Calu3 (cell line): ENCODE data around the gene RNASE12. TPM values are rescaled to one million over a fixed set of nuclear protein-coding genes. Genes with fewer than 3 reads are reported as not detected.
A peak's percentile ranks its signal among the peaks of the same experiment; 100 is the strongest.

Source experiments
- BruUV-seq: library from RNA; stranded (reverse); fragments of 400-500 nt; replicated peaks from 2 replicates; lab custom pipeline; 2021; lab: Mats Ljungman, UMichigan
- CTCF ChIA-PET: fragments of 300-600 bp; sonication (Branson Sonifier 250); formaldehyde crosslinking; loops from one replicate; lab custom pipeline; 2022; ENCODE audit warnings: antibody characterized with exemption; lab: Charles Lee
- DNase-seq: peaks from one replicate; pipeline ENCODE4 v3.0.0; 2022
- H3K27ac Mint-ChIP-seq: one replicate; pipeline ENCODE4 v1.8.0; 2022; ENCODE audit warnings: mixed read lengths; ENCODE audit not compliant: unreplicated experiment
- H3K27me3 Mint-ChIP-seq: one replicate; pipeline ENCODE4 v1.8.0; 2022; ENCODE audit warnings: mixed read lengths; ENCODE audit not compliant: unreplicated experiment
- H3K36me3 Mint-ChIP-seq: one replicate; pipeline ENCODE4 v1.8.0; 2022; ENCODE audit warnings: mild to moderate bottlenecking, moderate library complexity, mixed read lengths; ENCODE audit not compliant: insufficient read depth, unreplicated experiment
- H3K4me1 Mint-ChIP-seq: one replicate; pipeline ENCODE4 v1.8.0; 2022; ENCODE audit warnings: mild to moderate bottlenecking, low read depth, mixed read lengths; ENCODE audit not compliant: unreplicated experiment
- H3K4me3 Mint-ChIP-seq: one replicate; pipeline ENCODE4 v1.8.0; 2022; ENCODE audit warnings: mild to moderate bottlenecking, low read depth, moderate library complexity, mixed read lengths; ENCODE audit not compliant: unreplicated experiment
- H3K9me3 Mint-ChIP-seq: one replicate; pipeline ENCODE4 v1.8.0; 2022; ENCODE audit warnings: low read depth, mixed read lengths; ENCODE audit not compliant: unreplicated experiment
- intact Hi-C: fragments of 100-400 bp; cut with micrococcal nuclease; formaldehyde crosslinking; loops from one replicate; pipeline ENCODE4 v1.10.0; 2022; ENCODE audit not compliant: unreplicated experiment
- total RNA-seq: library from RNA; stranded (reverse); gene quantifications from 2 replicates; pipeline ENCODE4 v1.2.3, GENCODE V29; 2022
- TF ChIP-seq, protein P1 (sequence below): fragments of 200-600 bp; IDR thresholded peaks from one replicate; pipeline ENCODE4 v1.8.0; 2022; ENCODE audit warnings: antibody characterized with exemption; ENCODE audit not compliant: unreplicated experiment

The RNASE12 gene
- total RNA-seq, 1 experiment from 2014 or later = not detected

DNA sequence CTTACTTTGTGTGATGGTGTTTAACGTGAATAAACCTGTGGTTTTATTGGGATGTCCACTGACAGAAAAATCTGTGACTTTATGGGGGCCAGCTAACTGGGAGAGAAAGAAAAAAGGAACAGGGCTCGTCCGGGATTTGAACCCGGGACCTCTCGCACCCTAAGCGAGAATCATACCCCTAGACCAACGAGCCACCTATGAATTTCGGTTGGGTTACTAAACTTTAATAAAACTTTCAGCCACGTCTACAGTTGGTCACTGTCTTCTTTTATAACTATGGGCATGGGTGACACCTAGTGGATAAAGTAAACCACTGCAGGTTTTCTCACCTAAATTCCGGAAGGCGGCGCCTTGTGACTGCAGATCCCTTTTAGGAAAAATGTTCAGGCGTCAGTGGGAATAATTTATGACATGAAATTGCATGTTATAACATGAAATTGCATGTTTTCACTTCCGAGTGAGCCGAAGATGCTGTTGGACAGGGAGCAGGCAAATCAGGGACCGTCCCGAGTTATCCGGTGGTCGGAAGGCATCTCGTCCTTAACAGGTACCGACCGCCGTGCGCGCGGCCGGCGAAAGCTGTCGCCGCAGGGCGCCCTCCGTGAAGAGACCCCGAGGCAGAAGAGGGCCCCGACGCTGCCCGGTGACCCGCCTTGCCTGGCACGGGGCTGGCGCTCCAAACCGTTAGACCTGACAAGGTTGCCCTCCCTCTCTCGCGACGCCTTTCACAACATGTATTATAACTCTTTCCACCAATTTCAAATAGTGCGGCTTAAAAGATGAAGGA, 18.2 kb upstream of the RNASE12 start:
- DNase-seq = peak; percentile 71
- no TSS peak for BruUV-seq
- Mint-ChIP-seq H3K36me3 (no peaks in the 10 kb centered on the region), H3K27me3 (no peaks in the 10 kb centered on the region), H3K27ac (no peak overlapping the region), H3K4me1 (no peaks in the 10 kb centered on the region), H3K4me3 (no peak overlapping the region), H3K9me3 (no peaks in the 10 kb centered on the region)
- CTCF ChIA-PET = interaction anchor here (1.3 to 2.0 kb wide), 4 partner anchors 81 to 366 kb away, joined by 3 to 11 read pairs (median 3); partner anchors contain the start of genes PARP2 and PIP4P1
- intact Hi-C loops = loop anchor here (1.0 to 5.0 kb wide), 6 partner anchors 73 to 282 kb away; partner anchors contain the start of genes APEX1, PNP and RNASE4
- TF ChIP-seq, protein P1, sequence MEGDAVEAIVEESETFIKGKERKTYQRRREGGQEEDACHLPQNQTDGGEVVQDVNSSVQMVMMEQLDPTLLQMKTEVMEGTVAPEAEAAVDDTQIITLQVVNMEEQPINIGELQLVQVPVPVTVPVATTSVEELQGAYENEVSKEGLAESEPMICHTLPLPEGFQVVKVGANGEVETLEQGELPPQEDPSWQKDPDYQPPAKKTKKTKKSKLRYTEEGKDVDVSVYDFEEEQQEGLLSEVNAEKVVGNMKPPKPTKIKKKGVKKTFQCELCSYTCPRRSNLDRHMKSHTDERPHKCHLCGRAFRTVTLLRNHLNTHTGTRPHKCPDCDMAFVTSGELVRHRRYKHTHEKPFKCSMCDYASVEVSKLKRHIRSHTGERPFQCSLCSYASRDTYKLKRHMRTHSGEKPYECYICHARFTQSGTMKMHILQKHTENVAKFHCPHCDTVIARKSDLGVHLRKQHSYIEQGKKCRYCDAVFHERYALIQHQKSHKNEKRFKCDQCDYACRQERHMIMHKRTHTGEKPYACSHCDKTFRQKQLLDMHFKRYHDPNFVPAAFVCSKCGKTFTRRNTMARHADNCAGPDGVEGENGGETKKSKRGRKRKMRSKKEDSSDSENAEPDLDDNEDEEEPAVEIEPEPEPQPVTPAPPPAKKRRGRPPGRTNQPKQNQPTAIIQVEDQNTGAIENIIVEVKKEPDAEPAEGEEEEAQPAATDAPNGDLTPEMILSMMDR = peak; percentile 78

DNA sequence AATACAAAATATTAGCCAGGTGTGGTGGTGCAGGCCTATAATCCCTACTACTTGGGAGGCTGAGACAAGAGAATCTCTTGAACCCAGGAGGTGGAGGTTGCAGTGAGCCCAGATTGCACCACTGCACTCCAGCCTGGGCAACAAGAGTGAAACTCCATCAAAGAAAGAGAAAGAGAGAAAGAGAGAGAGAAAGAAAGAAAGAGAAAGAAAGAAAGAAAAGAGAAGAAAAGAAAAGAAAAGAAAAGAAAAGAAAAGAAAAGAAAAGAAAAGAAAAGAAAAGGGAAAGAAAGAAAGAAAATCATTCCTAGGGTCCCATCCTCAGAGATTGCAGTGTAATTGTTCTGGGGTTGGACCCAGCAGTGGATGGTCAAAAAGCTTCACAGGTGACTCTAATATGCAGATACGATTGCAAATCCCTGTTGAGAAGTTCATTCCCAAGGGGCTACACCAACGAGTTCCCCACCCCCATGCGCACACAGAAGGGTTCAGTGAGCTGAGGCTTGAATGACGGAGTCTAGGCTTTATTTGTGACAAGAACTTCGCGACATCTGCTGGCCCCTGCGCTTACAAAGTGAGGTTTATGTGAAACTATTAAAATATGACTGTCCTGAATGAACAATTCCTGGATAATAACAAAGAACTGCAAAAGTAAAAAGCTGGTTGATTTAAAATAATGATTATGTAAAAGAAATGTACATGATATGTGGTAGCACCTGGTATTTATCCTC, 17.4 kb upstream of the RNASE12 start:
- no peak overlapping the region for H3K27ac Mint-ChIP-seq
- BruUV-seq = no TSS peak
- no peaks in the 10 kb centered on the region for H3K36me3 Mint-ChIP-seq
- no peak overlapping the region for H3K4me3 Mint-ChIP-seq
- no peak for DNase-seq
- CTCF ChIA-PET = interaction anchor here (2.0 kb wide), 1 partner anchor 265 kb away, joined by 11 read pairs; the partner anchor contains the start of gene PARP2
- TF ChIP-seq, protein P1 = no peak
- no peaks in the 10 kb centered on the region for H3K9me3 Mint-ChIP-seq
- intact Hi-C loops = loop anchor here (1.0 to 5.0 kb wide), 5 partner anchors 76 to 281 kb away; partner anchors contain the start of genes APEX1 and PNP
- no peaks in the 10 kb centered on the region for H3K27me3 Mint-ChIP-seq
- no peaks in the 10 kb centered on the region for H3K4me1 Mint-ChIP-seq

DNA sequence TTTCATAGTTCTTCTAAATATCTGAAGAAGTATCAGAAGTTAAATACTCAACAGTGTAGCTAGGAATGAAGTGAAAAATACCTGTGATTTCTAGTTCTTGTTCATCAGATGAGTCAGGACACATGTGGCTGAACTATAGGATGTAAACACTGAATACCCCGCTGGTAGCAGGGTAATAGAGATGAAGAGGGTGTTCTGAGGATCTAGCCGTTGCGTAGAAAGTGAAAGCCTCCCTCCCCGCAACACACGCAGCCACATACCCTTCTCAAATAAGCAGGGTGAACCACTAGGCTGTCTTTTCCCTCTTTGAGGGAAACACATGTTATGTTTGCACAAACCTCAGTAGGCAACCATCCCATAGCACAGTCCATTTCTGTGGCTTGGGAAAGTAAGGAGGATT, 16.4 kb upstream of the RNASE12 start:
- TF ChIP-seq, protein P1 = no peak
- DNase-seq = no peak
- no peak overlapping the region for H3K27ac Mint-ChIP-seq
- CTCF ChIA-PET = interaction anchor here (0.7 to 1.5 kb wide), 2 partner anchors 192 to 280 kb away, joined by 4 to 6 read pairs; no protein-coding TSS in a partner anchor
- H3K4me3 Mint-ChIP-seq = no peak overlapping the region
- no TSS peak for BruUV-seq
- intact Hi-C loops = loop anchor here (5.0 kb wide), 3 partner anchors 75 to 190 kb away; partner anchors contain the start of gene PNP
- no peaks in the 10 kb centered on the region for H3K36me3 Mint-ChIP-seq
- no peaks in the 10 kb centered on the region for H3K4me1 Mint-ChIP-seq
- H3K27me3 Mint-ChIP-seq = no peaks in the 10 kb centered on the region
- H3K9me3 Mint-ChIP-seq = no peaks in the 10 kb centered on the region

DNA sequence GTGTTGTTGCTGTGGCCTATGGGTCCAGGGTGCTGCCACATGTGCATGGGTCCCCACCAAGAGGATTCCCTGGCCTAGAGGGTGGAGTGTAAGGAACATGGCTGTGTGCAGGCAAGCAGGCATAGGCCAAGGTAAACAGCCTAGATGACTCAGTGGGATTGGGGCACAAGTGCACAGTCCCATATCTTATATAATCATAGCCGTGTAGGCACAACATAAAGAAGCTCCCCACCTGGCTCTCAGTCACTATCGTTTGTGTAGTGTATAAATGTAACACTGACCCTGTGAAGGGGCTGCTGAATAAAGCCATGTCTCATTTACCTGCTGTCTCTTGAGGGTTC, 15.7 kb upstream of the RNASE12 start:
- CTCF ChIA-PET = interaction anchor here (0.7 to 1.5 kb wide), 3 partner anchors 191 to 279 kb away, joined by 3 to 6 read pairs (median 4); no protein-coding TSS in a partner anchor
- H3K36me3 Mint-ChIP-seq = no peaks in the 10 kb centered on the region
- H3K9me3 Mint-ChIP-seq = no peaks in the 10 kb centered on the region
- DNase-seq = no peak
- TF ChIP-seq, protein P1 = no peak
- H3K4me3 Mint-ChIP-seq = no peak overlapping the region
- H3K4me1 Mint-ChIP-seq = no peaks in the 10 kb centered on the region
- no TSS peak for BruUV-seq
- no peaks in the 10 kb centered on the region for H3K27me3 Mint-ChIP-seq
- intact Hi-C loops = loop anchor here (5.0 kb wide), 3 partner anchors 75 to 190 kb away; partner anchors contain the start of gene PNP
- H3K27ac Mint-ChIP-seq = no peak overlapping the region
